H1 (cell line): ENCODE measurements around the gene SMIM5.

Experiments used
- ATF2 ChIP-seq: IDR thresholded peaks from 2 replicates; pipeline ENCODE4 v1.6.1; 2012; ENCODE audit warnings: low read length, inconsistent platforms
- BRCA1 ChIP-seq: IDR thresholded peaks from 2 replicates; pipeline ENCODE4 v1.6.1; 2012; ENCODE audit warnings: low read depth, low read length, improper control_type of control experiment
- CTCF ChIP-seq, 3 experiments: IDR thresholded peaks; 1 replicate in 2 of 3; 2 replicates in 1 of 3; pipeline versions ENCODE4 v1.5.1 to v1.6.1; 2011; ENCODE audit warnings: low read length in 3 of 3, mild to moderate bottlenecking in 3 of 3, inconsistent platforms in 2 of 3, low read depth in 1 of 3, moderate library complexity in 1 of 3; ENCODE audit not compliant: insufficient read depth in 1 of 3; ENCODE audit errors: control extremely low read depth in 1 of 3
- EGR1 ChIP-seq: IDR thresholded peaks from 2 replicates; pipeline ENCODE4 v1.6.1; 2011; ENCODE audit warnings: low read depth, low read length, borderline replicate concordance
- EZH2 ChIP-seq: fragments of 200-600 bp; sonication (generic); IDR thresholded peaks from 2 replicates; pipeline ENCODE4 v1.7.1; 2012; ENCODE audit warnings: low read depth, mild to moderate bottlenecking, moderate library complexity, low read length, inconsistent platforms; ENCODE audit not compliant: severe bottlenecking
- HDAC6 ChIP-seq: IDR thresholded peaks from one replicate; pipeline ENCODE4 v1.7.1; 2012; ENCODE audit warnings: low read depth, mild to moderate bottlenecking, inconsistent platforms, low read length, moderate library complexity
- KDM1A ChIP-seq: fragments of 200-600, 300-600 bp; sonication (generic); IDR thresholded peaks from 2 replicates; pipeline ENCODE4 v1.7.1; 2016; ENCODE audit warnings: mild to moderate bottlenecking, low read length, borderline replicate concordance
- POLR2A ChIP-seq, 2 experiments: IDR thresholded peaks; 1 replicate in 1 of 2; 2 replicates in 1 of 2; pipeline ENCODE4 v1.6.1; 2011; ENCODE audit warnings: low read depth in 2 of 2, low read length in 2 of 2, mild to moderate bottlenecking in 2 of 2; ENCODE audit errors: control extremely low read depth in 1 of 2
- POLR2AphosphoS5 ChIP-seq: IDR thresholded peaks from 2 replicates; pipeline ENCODE4 v1.6.1; 2011; ENCODE audit warnings: low read depth, low read length
- SIN3A ChIP-seq, 2 experiments: IDR thresholded peaks in 1 of 2; conservative IDR thresholded peaks in 1 of 2; 2 replicates each; pipeline ENCODE4 v1.6.1; 2011 to 2012; ENCODE audit warnings: low read length in 2 of 2, improper control_type of control experiment in 1 of 2, low read depth in 1 of 2, mild to moderate bottlenecking in 1 of 2
- USF2 ChIP-seq: IDR thresholded peaks from 2 replicates; pipeline ENCODE4 v1.6.1; 2011; ENCODE audit warnings: low read length, improper control_type of control experiment

GRCh38 chr17:75604034-75604695, 29.1 kb upstream of the SMIM5 start:
- no peak for TF ChIP-seq CTCF (IDR thresholded peaks at IDR 0.05; ENCODE audit: control extremely low read depth in 1 of 3, insufficient read depth in 1 of 3, low read depth in 1 of 3, low read length in 3 of 3)
- TF ChIP-seq POLR2A (IDR thresholded peaks at IDR 0.05; ENCODE audit: control extremely low read depth in 1 of 2, low read depth in 2 of 2, low read length in 2 of 2), result no peak
- no peak for TF ChIP-seq HDAC6
- TF ChIP-seq EZH2, result no peak
- no peak for TF ChIP-seq POLR2AphosphoS5
- no peak for TF ChIP-seq USF2
- no peak for TF ChIP-seq BRCA1
- no peak for TF ChIP-seq KDM1A
- TF ChIP-seq SIN3A (conservative IDR thresholded peaks at IDR 0.05 in 1 of 2, IDR thresholded peaks at IDR 0.05 in 1 of 2; ENCODE audit: low read depth in 1 of 2, low read length in 2 of 2), result no peak
- TF ChIP-seq ATF2, result no peak
- no peak for TF ChIP-seq EGR1
